Right lobe of liver (tissue), 4 donors: Measurements from ENCODE around the gene CDO1.

Experiments used
- CTCF ChIP-seq, 4 donors: fragments of 200-600 bp in 3 of 4; fragments of 450-650 bp in 1 of 4; IDR thresholded peaks; one replicate each; pipeline versions ENCODE4 v1.5.1 to v1.8.0; 2016 to 2022; ENCODE audit warnings: antibody characterized with exemption in 4 of 4, mild to moderate bottlenecking in 2 of 4
- POLR2A ChIP-seq: fragments of 450-650 bp; IDR thresholded peaks from one replicate; pipeline ENCODE4 v1.6.1; 2017; ENCODE audit warnings: antibody characterized with exemption, mild to moderate bottlenecking
- donor health status: DM: no; HTN: no; CAD: no.
- donor health status: DM: no; HTN: no; CAD: no.
- donor health status: DM: no; HTN: yes; CAD: no.

GRCh38 chr5:115825948-115826347 lies 9.5 kb upstream of the CDO1 start:
- TF ChIP-seq CTCF (IDR thresholded peaks at IDR 0.05), result no peak
- TF ChIP-seq POLR2A, result no peak
